Femur (tissue), 1 donor: ENCODE results near the gene SLC16A11.

Source experiments
- DNase-seq: peaks from one replicate; pipeline ENCODE4 v3.0.0-alpha.2; 2017

SLC16A11 gene

DNA sequence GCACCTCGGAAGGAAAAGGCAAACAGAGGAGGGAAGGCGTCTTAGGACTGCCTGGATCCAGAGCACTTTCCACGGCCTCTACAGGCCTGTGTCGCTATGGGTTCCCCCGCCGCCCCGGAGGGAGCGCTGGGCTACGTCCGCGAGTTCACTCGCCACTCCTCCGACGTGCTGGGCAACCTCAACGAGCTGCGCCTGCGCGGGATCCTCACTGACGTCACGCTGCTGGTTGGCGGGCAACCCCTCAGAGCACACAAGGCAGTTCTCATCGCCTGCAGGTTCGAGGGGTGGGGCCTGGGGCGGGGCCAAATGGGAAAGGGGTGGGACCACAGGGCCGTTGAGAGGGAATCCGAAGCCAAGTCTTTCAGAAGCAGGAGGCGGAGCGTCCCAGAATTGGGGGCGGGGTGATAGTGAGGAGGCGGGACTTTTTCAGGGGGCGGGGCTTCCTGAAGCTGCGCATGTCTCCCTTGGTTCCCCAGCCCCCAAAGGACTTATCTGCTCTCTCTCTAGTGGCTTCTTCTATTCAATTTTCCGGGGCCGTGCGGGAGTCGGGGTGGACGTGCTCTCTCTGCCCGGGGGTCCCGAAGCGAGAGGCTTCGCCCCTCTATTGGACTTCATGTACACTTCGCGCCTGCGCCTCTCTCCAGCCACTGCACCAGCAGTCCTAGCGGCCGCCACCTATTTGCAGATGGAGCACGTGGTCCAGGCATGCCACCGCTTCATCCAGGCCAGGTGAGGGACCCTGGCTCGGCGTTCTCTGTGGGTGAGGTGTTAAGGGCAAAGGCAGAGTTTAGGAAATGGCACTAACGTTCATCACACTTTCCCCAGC, 20.1 kb downstream of the SLC16A11 start:
- peak; percentile 94 for DNase-seq

DNA sequence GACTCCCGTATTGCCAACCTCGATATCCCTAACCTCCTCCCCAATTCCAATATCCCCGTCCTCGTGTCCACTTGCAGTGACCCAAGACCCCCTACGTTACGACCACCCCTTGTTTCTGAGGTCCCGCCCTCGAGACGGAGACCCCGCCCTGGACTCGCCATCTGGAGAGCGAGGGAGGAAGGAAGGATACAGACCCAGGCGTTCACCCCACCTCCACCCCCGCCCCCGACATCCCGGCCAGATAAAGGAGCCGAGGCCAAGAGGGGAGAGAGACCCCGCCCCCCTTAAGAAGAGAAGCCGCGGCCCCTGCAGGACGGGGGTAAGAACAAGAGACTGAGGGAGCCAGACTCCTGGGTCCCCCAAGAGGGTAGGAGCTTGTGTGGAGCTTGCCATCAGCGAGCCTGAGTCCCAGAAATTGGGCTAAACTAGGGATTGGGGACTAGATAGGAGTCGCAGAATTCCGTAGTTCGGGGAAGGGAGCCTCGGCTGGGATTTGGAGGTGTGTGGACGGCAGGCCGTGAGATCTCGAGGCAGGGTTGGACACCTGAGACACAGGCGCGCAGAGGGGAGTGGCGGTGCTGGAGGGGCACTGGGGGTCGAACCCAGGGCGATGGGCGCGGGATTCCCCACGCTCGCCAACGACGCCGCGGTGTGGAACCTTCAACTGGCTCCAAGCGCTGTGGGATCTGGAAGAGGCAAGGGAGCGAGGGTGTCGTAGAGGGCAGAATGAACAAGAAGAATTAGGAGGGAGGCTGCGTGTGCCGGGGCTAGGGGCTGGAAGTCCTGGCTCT, 20.9 kb downstream of the SLC16A11 start, which contains the start of gene BCL6B:
BCL6B (plus strand) TSS at position 270 of the 791 bp plus-strand sequence. CDS start 622 bp downstream, outside the sequence.
- no peak for DNase-seq

DNA sequence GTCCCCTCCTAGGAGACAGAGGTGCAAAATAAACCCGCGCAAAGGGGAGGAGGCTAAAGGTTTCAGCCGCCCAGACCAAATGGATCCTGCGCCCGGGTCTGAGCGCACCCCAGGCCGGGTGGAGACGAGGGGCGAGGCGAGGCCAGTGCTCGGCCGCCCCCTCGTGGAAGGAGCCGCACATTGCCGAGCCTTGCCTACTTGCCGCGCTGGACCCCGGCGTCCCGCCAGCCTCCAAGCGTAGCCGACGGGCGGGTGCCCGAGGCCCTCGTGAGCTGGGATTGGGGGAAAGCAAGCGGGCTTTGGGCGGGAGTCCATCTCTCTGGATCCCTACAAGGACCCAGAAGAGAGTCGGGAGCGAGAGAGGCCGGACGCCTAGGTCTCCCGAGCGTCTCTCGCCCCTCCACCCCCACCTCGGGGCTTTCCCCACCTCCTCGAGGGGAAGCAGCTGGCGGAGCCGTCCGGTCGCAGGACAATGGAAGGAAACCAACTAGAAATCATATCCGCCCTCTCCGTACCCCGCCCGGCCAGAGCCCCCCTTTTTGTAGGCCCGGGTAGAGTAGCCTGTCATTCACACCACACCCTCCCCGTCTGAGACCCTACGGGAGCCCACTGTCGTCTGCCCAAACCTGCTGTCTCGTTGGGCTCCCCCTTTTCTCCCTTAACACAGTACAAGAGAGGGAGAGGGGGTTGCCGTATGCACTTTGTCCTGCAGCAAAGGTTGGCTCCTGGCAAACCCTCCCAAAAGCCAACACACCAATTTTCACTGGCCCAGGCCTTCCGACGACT, 21.7 kb downstream of the SLC16A11 start:
- peak; percentile 84 for DNase-seq

DNA sequence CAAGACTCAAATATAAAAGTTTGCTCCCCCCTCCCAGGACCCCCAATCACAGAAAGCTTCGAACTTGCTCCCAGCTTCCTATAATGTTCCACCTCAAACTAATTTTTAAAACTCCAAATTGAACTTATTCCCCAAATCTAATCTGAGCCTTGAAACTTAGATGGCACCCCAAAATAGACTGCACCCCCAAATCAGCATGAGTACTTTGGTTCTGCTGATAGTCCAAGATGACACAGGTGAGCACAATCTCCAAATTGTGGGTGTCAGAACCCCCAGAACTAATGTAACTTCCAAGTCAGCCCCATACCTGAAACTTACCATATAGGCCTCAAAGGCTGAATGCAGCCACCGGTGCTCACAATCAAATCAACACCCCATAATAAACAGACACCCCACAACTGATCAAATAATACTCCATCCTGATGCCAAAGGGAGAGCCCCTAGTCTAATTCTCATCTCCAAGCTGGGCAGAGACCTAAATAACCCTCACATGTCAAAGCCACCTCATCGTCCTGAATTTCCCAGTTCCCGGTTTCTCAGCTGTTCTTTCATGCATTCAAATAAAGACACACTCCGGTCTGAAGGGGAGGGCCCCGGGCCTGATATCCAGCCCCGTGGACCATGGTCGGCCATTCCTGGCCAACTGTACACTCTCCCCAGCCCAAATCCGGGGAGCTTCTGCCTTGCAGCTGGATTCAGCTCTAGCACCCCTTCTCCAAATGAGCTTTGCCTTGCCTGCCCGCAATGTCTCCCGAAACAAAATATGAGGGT, 22.8 kb downstream of the SLC16A11 start:
- no peak for DNase-seq

DNA sequence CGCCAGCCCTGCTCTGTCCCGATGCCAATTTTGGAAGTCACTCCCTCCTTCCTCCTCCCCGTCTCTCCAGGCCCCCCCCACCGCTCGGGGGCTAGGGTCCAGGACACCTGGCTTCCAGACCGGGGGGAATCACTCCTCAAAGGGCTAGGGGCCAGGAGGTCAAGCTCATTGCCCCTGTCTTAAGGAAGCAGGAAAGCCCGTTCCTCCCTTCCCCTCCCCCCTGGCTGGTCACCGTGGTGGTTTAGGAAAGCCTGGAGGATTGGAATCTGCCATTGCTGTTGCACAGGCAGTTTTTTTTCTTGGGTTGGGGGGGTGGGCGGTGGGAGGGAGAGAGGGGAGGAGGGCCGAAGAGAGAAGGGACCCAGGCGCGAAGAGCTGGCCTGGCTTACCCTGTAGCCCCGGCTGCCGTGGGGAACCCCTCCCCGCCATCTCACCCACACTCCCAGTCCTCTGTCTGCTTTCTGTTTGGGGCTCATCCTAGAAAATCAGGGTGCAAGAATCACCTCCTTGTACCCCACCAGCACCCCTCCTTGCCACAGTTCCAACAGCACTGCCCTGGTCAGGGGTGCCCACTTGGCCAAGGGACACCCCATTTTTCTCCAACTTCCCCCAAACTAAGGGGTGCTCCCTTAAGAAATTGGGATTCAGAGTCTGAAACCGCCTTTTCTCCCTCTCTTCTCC, 23.9 kb downstream of the SLC16A11 start:
- peak; percentile 76 for DNase-seq

DNA sequence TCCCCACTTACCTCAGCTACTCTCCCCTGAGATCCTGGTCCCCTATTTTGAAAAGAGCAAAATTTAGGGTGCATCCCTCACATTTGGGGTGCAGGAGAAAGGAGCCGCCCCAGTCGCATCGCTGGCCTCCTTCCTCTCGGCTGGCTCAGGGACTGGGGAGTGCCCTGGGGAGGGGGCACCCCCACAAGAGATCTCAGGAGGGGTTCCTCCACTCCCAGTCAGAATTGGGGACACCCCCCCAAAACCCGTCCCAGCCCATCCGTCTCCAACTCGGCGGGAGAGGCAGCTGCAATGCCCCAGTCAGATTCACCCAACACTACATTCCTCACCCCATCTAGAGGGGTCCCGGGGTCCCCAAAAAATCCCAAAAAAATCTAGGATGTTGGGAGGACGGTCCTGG, 24.5 kb downstream of the SLC16A11 start:
- no peak for DNase-seq

DNA sequence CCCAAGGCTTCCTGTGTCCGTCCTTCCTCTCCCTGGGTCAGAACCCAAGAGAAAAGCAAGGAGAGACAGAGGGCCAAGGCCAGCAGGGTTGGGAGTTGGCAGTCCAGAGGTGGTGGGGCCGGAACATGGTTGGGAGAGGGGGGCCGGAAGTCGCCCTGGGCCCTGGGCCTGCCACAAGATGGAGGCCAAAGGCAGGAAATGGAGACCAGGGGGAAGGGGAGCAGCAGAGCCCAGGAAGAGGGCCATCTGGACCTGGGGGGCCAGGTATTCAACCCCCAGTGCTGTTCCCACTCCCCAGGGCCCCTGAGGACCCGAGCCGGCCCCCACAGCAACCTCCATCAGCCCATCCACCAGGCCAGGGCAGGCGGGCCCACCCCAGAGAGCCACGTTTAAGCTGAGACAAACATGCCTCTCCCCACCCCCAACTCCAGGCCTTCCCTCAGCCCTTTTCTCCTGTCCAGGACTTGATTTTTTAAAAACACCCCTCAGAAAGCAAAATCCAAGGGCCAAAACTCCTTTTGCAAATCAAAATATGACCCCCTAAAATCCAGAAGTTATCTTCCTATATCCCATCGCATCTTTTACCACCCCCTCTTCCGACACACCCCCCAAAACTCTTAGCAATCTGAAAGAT, 25.4 kb downstream of the SLC16A11 start:
- DNase-seq, result no peak

DNA sequence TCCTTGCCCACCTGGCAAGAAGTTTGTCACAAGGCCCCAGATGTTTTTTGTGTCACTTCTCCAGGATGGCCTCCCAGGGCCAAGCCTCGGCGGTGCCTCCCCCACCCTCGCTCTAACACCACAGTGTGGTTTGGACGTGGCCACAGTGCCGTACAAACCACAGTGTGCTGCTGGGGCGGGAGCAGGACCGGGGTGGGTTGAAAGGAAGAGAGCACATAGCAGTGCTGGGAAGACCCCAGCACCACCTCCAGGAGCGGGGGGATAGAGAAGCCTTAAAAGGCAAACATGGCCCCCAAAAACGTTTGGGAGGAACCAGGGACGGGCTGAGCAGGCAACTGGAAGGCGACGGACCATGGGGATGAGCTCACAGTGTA, 26.1 kb downstream of the SLC16A11 start:
- no peak for DNase-seq

DNA sequence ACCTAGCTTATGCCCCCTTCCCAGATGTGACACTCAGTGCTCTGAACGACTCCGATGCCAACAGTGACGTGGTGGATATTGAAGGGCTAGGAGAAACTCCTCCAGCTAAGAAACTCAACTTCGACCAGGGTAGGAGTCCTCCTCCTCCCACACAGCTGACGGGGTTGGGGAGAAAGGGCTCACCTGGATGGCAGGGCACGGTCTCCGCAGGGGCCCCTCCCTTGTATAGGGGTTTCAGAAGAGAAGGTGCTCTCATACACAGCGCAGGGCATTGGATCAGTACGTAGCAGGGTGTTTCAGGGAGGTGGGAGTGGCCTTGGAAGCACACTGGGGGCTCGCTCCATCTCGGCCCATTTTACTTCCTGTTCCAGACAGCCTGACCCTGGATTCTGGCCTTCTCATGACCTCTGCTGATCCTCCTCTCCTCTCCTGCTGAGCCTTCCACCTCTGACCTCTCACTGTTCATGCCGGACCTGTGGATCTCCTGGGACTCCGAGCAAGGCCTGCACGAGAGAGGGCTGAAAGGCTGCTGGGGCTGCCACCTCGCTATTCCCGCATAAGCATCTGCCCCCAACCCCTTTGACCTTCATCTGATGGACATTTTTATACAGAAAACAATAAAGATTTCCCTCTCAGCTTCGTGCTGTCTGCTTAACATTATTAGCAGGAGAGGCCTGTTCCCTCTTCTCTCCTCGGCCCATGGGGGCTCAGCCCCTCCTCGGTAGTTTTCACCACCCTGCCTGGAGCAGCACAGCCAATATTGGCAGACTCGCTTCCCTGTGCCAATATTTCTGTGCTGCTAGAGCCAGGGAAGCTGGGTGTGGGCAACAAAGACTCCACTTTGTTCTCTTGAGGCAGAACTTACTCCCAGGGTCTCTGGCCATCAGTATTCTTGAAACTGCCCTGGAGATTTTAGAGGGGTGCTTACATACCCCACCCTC, 26.7 kb downstream of the SLC16A11 start:
- no peak for DNase-seq

DNA sequence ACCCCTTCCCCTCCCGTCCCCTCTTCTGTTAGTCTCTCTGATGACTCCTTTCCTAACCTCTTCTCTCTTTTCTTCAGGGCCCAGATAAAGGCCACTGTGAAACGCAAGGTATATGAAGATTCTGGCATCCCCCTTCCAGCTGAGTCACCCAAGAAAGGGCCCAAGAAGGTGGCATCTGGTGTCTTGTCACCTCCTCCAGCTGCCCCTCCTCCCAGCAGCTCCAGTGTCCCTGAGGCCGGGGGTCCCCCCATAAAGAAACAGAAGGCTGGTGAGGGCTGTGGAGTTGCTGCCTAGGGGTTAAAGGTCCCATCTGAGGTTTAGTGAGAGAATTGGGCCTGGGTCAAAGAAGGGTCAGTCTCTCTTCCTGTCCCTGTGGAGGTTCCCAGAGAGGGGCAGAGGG, 27.5 kb downstream of the SLC16A11 start:
- no peak for DNase-seq

DNA sequence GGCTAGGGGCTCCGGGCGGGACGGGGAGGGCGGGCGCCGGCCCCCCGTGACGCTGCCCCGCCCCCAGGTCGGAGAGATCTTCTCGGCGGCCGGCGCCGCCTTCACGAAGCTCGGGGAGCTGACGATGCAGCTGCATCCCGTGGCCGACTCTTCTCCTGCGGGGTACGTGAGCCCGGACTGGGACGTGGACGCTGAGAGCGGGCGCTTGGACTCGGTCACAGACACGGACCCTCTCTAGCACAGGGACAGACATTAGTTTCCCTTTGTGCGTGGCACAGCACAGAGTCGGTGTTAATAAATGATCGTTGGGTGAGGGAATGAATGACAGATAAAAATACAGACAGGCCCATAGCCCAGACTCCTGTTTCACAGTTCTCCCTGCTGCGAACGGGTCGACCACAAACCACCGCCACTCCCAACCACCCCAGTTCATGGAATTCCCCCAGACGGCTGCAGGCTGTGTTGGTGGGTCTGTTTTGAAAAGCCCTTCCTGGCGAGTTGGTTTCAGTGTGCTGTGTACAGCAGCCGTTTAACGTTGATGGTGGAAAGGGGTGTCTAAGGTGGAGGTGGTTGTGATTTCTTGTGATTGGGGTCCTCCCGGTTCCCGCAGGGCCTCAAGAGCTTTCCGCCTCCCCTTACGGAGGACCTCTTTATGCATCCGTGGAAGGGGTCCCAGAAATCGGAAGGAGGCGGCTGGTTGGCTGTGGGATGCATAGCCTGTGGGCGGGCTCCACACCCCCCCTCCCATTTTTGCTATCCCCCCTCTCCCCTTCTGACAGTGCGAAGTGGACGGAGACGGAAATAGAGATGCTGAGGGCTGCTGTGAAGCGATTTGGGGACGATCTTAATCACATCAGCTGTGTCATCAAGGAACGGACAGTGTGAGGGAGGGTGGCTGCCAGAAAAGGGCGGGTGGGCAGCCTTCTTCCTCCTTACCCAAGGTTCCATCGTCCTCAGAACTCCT, 28.6 kb downstream of the SLC16A11 start:
- DNase-seq, result peak; percentile 75

DNA sequence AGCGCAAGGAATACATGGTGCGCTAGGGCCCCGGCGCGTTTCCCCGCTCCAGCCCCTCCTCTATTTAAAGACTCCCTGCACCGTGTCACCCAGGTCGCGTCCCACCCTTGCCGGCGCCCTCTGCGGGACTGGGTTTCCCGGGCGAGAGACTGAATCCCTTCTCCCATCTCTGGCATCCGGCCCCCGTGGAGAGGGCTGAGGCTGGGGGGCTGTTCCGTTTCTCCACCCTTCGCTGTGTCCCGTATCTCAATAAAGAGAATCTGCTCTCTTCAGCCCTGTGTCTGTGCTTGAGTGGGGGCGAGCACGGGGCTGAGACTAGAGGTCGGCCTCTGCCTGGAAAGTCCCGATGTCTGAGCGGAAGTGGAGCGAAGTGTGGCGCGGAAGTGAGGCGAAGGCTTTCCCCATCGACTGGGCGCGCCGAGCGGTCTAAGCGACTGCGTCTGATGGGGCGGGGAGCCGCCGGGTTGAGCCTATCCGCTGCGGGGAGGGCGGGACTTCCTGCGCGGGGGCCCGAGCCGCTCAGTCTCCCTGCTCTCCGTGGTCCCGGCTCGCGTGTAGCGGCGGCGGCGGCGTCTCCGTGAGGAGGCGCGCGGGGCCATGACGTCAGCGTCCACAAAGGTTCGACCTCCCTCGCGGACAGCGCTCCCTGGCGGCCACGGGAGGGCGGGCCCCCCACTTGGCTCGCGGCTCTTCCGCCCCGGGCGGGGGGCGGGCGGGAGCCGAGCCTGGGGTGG, 29.5 kb downstream of the SLC16A11 start:
- peak; percentile 98 for DNase-seq

DNA sequence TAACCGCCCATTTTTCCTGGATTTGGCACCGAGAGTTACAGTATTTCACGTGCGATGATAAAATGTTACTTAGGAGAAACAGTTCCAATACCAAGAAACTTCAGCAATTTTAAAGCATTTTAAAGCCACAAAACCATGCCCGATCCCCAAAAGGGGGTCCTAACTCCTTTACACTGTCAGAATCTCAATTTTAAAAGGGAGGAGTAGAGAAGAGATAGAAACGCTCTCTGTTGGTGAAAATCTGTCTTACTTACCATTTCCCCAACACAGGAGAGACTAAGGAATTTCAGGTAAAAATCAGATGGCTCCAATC, 32.0 kb downstream of the SLC16A11 start:
- peak; percentile 12 for DNase-seq

DNA sequence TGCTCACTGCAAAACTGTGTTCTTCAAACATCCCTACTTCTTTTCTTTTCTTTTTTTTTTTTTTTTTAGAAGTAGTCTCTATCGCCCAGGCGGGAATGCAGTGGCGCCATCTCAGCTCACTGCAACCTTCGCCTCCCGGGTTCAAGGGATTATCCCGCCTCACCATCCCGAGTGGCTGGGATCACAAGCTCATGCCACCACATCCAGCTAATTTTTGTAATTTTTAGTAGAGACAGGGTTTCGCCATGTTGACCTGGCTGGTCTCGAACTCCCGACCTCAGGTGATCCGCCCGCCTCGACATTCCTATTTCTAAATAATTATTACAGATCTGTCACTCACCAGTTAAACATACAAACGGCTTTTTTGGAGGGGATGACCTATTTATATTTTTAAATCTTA, 32.5 kb downstream of the SLC16A11 start:
- DNase-seq, result no peak

DNA sequence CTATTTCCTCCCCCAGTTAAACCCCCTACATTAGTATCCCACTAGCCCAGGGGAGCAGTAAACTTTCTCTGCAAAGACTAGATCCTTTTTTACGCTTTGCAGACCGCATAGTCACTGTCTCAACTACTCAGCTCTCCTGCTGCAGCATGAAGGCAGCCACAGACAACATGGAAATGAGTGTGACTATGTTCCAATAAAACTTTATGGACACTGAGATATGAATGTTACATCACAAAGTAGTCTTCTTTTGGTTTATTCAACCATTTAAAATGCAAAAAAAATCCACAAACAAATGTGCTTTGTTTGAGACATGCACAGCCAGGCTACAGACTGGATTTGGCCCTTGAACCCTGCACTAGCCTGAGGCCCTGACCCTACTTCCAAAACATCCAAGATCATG, 33.4 kb downstream of the SLC16A11 start:
- DNase-seq, result no peak

DNA sequence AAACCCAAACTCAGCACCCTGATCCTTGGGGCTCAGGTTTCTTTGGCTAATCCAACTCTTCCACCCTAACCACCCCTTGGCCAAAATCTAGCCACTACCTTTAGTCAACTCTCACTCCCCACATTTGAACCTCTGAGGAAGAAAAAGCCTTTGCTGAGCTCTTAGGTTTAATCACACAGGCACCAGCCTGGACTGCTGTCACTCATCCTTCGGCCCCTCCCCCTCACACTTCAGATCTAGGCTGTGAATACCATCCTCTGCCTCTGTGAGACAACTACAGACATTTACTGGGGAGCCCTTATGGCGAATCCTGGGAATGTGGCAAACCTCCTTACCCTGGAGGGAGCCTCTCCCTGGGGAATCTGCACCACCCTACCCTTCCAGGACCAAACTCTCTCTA, 36.7 kb downstream of the SLC16A11 start:
- no peak for DNase-seq

DNA sequence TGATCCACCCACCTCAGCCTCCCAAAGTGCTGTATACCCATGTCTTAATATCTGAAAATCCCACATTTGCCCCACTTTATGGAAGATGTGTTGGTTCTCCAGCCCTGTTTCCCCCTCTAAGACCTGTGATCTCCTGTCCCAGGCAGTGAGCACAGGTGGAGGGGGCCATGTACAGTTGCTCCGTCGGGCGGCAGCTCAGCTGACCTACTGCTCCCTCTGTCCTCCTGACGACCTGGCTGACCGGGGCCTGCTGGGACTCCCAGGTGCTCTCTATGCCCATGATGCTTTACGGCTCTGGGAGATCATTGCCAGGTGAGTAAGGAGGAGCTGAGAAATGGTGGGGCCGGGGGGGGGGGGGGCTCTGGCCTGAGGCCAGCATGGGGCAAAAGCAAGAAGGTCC, 38.2 kb downstream of the SLC16A11 start:
- peak; percentile 19 for DNase-seq
